ENCODE results near the gene COL25A1. TPM values are rescaled to one million over a fixed set of nuclear protein-coding genes. Genes with fewer than 3 reads are reported as not detected.

Gene COL25A1
- polyA plus RNA-seq, 3 donors from 2014 or later: not detected

- Mint-ChIP-seq H3K9me3 (no peaks in the 10 kb centered on the region), H3K4me3 (no peak overlapping the region), H3K36me3 (no peaks in the 10 kb centered on the region), H3K27me3 (ENCODE audit: low read depth in 3 of 3) (peaks cover 0 to 1% (median 1%) of the 10 kb centered on the region in 3 donors), H3K4me1 (no peaks in the 10 kb centered on the region), H3K27ac (no peak overlapping the region)
- DNase-seq: no peak
Measured at GRCh38 chr4:108821351-108821930, 481.0 kb downstream of the COL25A1 start.

GRCh38 chr4:108820492-108821350 lies 481.7 kb downstream of the COL25A1 start:
- H3K27me3 Mint-ChIP-seq (ENCODE audit: low read depth in 3 of 3): peaks cover 0 to 2% (median 1%) of the 10 kb centered on the region in 3 donors
- H3K27ac Mint-ChIP-seq: no peak overlapping the region
- no peak for DNase-seq
- no peaks in the 10 kb centered on the region for H3K36me3 Mint-ChIP-seq
- H3K4me3 Mint-ChIP-seq: no peak overlapping the region
- no peaks in the 10 kb centered on the region for H3K9me3 Mint-ChIP-seq
- no peaks in the 10 kb centered on the region for H3K4me1 Mint-ChIP-seq

DNA sequence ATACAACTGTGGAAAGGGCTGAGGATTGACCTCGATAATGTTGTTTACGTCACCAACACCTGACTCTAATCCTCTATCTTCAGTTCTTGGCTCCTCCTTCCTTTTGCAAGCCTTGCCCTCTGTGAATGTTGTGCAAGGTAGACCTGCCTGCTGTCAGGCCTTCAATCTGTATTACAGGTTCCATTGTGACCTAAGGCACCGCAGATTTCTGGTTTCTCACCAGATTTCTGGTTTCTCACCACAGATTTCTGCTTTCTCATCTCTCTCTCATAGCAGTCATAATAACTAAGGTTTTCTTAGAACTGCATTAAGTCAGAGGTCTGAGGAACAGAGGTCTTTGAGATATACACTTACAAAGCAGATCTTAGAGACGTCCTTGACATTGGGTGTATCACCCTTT lies 488.1 kb downstream of the COL25A1 start:
- no peak overlapping the region for H3K27ac Mint-ChIP-seq
- no peaks in the 10 kb centered on the region for H3K4me1 Mint-ChIP-seq
- peaks cover 0 to 2% (median 0%) of the 10 kb centered on the region in 3 donors for H3K27me3 Mint-ChIP-seq (ENCODE audit: low read depth in 3 of 3)
- no peaks in the 10 kb centered on the region for H3K36me3 Mint-ChIP-seq
- peaks cover 0 to 3% (median 0%) of the 10 kb centered on the region in 6 donors for H3K9me3 Mint-ChIP-seq
- H3K4me3 Mint-ChIP-seq: no peak overlapping the region
- no peak for DNase-seq

GRCh38 chr4:108813261-108813660 lies 489.2 kb downstream of the COL25A1 start:
- H3K9me3 Mint-ChIP-seq: peaks cover 0 to 3% (median 0%) of the 10 kb centered on the region in 6 donors
- peaks cover 0 to 2% (median 0%) of the 10 kb centered on the region in 3 donors for H3K27me3 Mint-ChIP-seq (ENCODE audit: low read depth in 3 of 3)
- no peaks in the 10 kb centered on the region for H3K4me1 Mint-ChIP-seq
- no peak overlapping the region for H3K27ac Mint-ChIP-seq
- no peak for DNase-seq
- no peaks in the 10 kb centered on the region for H3K36me3 Mint-ChIP-seq
- no peak overlapping the region for H3K4me3 Mint-ChIP-seq

GRCh38 chr4:108811486-108811885 lies 491.0 kb downstream of the COL25A1 start:
- H3K27ac Mint-ChIP-seq: no peak overlapping the region
- no peak for DNase-seq
- H3K4me1 Mint-ChIP-seq: no peaks in the 10 kb centered on the region
- H3K27me3 Mint-ChIP-seq (ENCODE audit: low read depth in 3 of 3): peaks cover 0 to 3% (median 0%) of the 10 kb centered on the region in 3 donors
- H3K36me3 Mint-ChIP-seq: no peaks in the 10 kb centered on the region
- H3K9me3 Mint-ChIP-seq: peaks cover 0 to 3% (median 0%) of the 10 kb centered on the region in 6 donors
- no peak overlapping the region for H3K4me3 Mint-ChIP-seq

GRCh38 chr4:108810087-108810486 lies 492.4 kb downstream of the COL25A1 start:
- H3K27ac Mint-ChIP-seq: no peak overlapping the region
- no peak overlapping the region for H3K4me3 Mint-ChIP-seq
- peaks cover 0 to 2% (median 0%) of the 10 kb centered on the region in 3 donors for H3K27me3 Mint-ChIP-seq (ENCODE audit: low read depth in 3 of 3)
- no peak for DNase-seq
- H3K4me1 Mint-ChIP-seq: no peaks in the 10 kb centered on the region
- H3K36me3 Mint-ChIP-seq: no peaks in the 10 kb centered on the region
- peaks cover 0 to 3% (median 0%) of the 10 kb centered on the region in 6 donors for H3K9me3 Mint-ChIP-seq

GRCh38 chr4:108804648-108805273 lies 497.7 kb downstream of the COL25A1 start:
- Mint-ChIP-seq H3K27me3 (ENCODE audit: low read depth in 3 of 3) (peaks cover 0 to 2% (median 2%) of the 10 kb centered on the region in 3 donors), H3K27ac (no peak overlapping the region), H3K4me1 (no peaks in the 10 kb centered on the region), H3K4me3 (no peak overlapping the region), H3K9me3 (no peaks in the 10 kb centered on the region), H3K36me3 (no peaks in the 10 kb centered on the region)
- DNase-seq: no peak

- no peak for DNase-seq
- no peaks in the 10 kb centered on the region for H3K4me1 Mint-ChIP-seq
- no peaks in the 10 kb centered on the region for H3K9me3 Mint-ChIP-seq
- H3K27ac Mint-ChIP-seq: no peak overlapping the region
- no peak overlapping the region for H3K4me3 Mint-ChIP-seq
- no peaks in the 10 kb centered on the region for H3K36me3 Mint-ChIP-seq
- peaks cover 0 to 5% (median 1%) of the 10 kb centered on the region in 3 donors for H3K27me3 Mint-ChIP-seq (ENCODE audit: low read depth in 3 of 3)
Measured at GRCh38 chr4:108799306-108799705, 503.2 kb downstream of the COL25A1 start.

DNA sequence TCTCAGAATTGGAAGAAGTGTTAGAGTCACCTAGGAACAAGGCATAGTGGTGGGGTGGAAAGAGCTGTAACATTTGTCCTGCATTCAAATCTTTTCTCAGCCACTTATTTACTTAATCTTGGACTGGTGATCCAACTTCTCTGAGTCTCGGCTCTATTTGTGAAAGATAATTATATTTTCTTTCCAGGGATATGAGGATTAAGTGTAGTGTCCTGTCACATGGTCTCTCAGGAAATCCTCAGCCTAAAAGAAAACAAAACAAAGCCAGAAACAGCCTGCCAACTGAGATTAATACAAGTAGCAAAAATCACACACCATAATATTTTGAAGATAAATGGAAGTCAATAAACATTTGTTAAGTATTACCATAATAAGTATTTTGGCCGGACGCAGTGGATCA lies 506.3 kb downstream of the COL25A1 start:
- no peak overlapping the region for H3K27ac Mint-ChIP-seq

DNA sequence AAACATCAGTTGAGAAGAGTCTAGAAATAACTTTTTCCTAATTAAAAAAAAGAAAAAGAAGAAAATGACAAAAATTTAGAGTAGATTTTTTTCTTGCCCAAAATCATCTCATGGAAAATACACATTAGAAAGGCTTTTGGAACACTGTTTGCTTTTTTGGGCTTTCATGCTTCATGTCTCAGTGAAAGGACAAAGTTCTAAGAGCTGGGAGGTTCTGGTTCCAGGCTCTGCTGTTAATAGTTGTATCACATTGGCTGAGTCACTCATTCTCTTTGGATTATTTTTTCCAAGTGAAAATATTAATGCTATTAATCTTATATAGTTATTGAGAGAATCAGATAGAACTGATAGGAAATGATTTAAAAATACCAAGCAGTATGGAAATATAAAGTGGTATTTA lies 506.7 kb downstream of the COL25A1 start:
- H3K27me3 Mint-ChIP-seq (ENCODE audit: low read depth in 3 of 3): peaks cover 0 to 5% (median 1%) of the 10 kb centered on the region in 3 donors
- H3K4me3 Mint-ChIP-seq: no peak overlapping the region
- DNase-seq: no peak
- no peaks in the 10 kb centered on the region for H3K4me1 Mint-ChIP-seq
- H3K9me3 Mint-ChIP-seq: peaks cover 0 to 2% (median 0%) of the 10 kb centered on the region in 6 donors
- H3K36me3 Mint-ChIP-seq: no peaks in the 10 kb centered on the region
- no peak overlapping the region for H3K27ac Mint-ChIP-seq

More for the DNA sequence above, 506.3 kb downstream of the COL25A1 start:
- no peak for DNase-seq
- peaks cover 0 to 2% (median 0%) of the 10 kb centered on the region in 6 donors for H3K9me3 Mint-ChIP-seq
- H3K4me1 Mint-ChIP-seq: no peaks in the 10 kb centered on the region
- no peaks in the 10 kb centered on the region for H3K36me3 Mint-ChIP-seq
- peaks cover 0 to 5% (median 1%) of the 10 kb centered on the region in 3 donors for H3K27me3 Mint-ChIP-seq (ENCODE audit: low read depth in 3 of 3)
- H3K4me3 Mint-ChIP-seq: no peak overlapping the region

DNA sequence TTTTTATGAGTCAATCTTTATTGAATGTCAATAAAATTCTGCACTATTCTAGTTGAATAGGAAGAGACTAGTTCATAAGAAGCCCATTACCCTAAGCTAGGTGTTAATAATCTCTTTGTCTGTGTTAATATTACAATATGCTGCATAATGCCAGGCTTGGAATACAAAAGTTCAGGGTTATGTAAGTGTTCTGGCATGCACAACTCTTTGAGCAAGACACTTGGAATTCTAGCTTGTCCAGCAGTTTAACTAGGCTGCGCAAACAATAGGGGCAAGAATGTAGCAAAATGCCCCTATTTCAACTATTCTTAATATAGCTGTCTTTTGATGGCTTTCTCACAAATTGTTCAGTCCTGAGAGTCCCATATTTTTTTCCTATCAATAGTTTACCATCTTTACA lies 508.3 kb downstream of the COL25A1 start:
- Mint-ChIP-seq H3K4me1 (no peaks in the 10 kb centered on the region), H3K36me3 (no peaks in the 10 kb centered on the region), H3K9me3 (peaks cover 0 to 2% (median 0%) of the 10 kb centered on the region in 6 donors), H3K27ac (no peak overlapping the region), H3K27me3 (ENCODE audit: low read depth in 3 of 3) (peaks cover 0 to 3% (median 0%) of the 10 kb centered on the region in 3 donors), H3K4me3 (no peak overlapping the region)
- no peak for DNase-seq

DNA sequence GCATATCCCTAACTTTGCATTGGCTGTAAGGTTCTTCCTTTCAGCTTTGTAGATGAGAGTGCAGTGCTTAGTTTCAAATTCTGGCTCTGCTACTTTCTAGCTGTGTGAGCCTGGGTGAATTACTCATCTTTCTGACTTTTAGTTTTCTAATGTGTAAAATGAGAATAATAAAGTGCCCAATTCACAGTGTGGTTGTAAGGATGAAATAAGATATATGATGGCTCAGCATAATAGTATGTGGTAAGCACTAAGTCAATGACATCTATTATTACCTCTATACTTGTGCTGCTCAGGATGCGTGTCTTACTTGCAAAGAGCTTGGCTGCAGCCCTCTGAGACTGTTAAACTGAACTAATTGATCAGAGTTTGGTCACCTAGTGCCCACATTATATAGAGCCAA lies 509.0 kb downstream of the COL25A1 start:
- no peak overlapping the region for H3K4me3 Mint-ChIP-seq

GRCh38 chr4:108788731-108789130 lies 513.7 kb downstream of the COL25A1 start:
- Mint-ChIP-seq H3K4me1 (no peaks in the 10 kb centered on the region), H3K4me3 (no peak overlapping the region), H3K27me3 (ENCODE audit: low read depth in 3 of 3) (peaks cover 0 to 4% (median 3%) of the 10 kb centered on the region in 3 donors), H3K36me3 (no peaks in the 10 kb centered on the region), H3K9me3 (peaks cover 0 to 4% (median 0%) of the 10 kb centered on the region in 6 donors), H3K27ac (no peak overlapping the region)
- DNase-seq: no peak

More for the DNA sequence above, 509.0 kb downstream of the COL25A1 start:
- DNase-seq: no peak
- Mint-ChIP-seq H3K36me3 (no peaks in the 10 kb centered on the region), H3K9me3 (peaks cover 0 to 2% (median 0%) of the 10 kb centered on the region in 6 donors), H3K27ac (no peak overlapping the region), H3K4me1 (no peaks in the 10 kb centered on the region), H3K27me3 (ENCODE audit: low read depth in 3 of 3) (peaks cover 0 to 5% (median 3%) of the 10 kb centered on the region in 3 donors)

DNA sequence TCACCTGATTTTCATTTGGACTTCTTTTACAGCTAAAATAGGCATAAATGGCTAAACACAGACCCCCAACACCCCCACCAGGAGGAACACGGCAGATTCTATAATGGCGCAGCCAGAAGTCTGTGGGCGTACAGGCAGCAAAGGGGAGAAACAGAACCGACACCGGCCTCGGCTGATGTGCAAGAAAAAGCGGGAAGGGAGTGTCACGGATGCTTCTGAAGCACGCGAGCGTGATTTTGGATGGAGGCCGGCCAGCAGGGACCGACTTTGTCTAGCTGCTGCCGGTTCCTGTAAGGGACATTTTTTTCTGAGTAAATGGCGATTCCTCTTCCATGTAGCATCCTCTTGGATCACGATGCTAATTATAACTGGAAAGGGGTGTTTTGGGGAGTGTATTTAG lies 514.7 kb downstream of the COL25A1 start:
- Mint-ChIP-seq H3K4me3 (no peak overlapping the region), H3K4me1 (no peaks in the 10 kb centered on the region), H3K9me3 (peaks cover 0 to 2% (median 0%) of the 10 kb centered on the region in 6 donors), H3K27me3 (ENCODE audit: low read depth in 3 of 3) (peaks cover 0 to 4% (median 3%) of the 10 kb centered on the region in 3 donors), H3K36me3 (no peaks in the 10 kb centered on the region), H3K27ac (no peak overlapping the region)
- no peak for DNase-seq
